Coronary artery (tissue), 2 donors: ENCODE results near the gene VSIG1.

Source experiments
- DNase-seq: peaks from one replicate; pipeline ENCODE4 v3.0.0-alpha.2; 2017; ENCODE audit warnings: low spot score
- H3K27ac ChIP-seq, 2 donors: fragments of 200-600 bp; sonication (generic); one replicate each; pipeline ENCODE4 v1.5.1; 2016 to 2019
- H3K4me3 ChIP-seq: fragments of 200-600 bp; sonication (generic); 2 replicates; pipeline ENCODE4 v1.5.1; 2016; ENCODE audit warnings: mild to moderate bottlenecking, moderate library complexity
- TF ChIP-seq, protein P1 (sequence below): fragments of 200-600 bp; sonication (generic); IDR thresholded peaks from one replicate; pipeline ENCODE4 v1.5.1; 2019; ENCODE audit warnings: antibody characterized with exemption

Gene VSIG1

DNA sequence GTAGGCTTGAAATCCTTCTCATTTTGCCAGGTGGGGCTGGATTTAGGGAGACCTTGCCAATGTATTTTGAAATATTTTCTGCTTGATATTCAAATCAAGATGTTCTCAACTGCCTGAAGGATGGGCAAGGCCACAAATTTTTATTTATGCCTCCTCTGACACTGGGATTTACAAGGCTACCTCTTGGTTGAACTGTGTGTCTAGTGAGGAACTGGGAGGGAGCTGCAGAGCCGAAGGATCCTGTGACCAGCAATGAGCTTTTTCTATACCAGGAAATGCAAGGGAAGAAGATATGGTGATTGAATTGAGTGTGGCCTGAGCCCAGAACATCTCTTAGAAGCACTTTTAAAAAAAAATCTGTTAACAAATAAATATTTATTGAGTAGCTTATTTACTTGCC, 14.9 kb downstream of the VSIG1 start:
- no peak overlapping the region for H3K27ac ChIP-seq
- TF ChIP-seq, protein P1, sequence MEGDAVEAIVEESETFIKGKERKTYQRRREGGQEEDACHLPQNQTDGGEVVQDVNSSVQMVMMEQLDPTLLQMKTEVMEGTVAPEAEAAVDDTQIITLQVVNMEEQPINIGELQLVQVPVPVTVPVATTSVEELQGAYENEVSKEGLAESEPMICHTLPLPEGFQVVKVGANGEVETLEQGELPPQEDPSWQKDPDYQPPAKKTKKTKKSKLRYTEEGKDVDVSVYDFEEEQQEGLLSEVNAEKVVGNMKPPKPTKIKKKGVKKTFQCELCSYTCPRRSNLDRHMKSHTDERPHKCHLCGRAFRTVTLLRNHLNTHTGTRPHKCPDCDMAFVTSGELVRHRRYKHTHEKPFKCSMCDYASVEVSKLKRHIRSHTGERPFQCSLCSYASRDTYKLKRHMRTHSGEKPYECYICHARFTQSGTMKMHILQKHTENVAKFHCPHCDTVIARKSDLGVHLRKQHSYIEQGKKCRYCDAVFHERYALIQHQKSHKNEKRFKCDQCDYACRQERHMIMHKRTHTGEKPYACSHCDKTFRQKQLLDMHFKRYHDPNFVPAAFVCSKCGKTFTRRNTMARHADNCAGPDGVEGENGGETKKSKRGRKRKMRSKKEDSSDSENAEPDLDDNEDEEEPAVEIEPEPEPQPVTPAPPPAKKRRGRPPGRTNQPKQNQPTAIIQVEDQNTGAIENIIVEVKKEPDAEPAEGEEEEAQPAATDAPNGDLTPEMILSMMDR, result no peak
- DNase-seq, result no peak
- H3K4me3 ChIP-seq, result no peak overlapping the region

DNA sequence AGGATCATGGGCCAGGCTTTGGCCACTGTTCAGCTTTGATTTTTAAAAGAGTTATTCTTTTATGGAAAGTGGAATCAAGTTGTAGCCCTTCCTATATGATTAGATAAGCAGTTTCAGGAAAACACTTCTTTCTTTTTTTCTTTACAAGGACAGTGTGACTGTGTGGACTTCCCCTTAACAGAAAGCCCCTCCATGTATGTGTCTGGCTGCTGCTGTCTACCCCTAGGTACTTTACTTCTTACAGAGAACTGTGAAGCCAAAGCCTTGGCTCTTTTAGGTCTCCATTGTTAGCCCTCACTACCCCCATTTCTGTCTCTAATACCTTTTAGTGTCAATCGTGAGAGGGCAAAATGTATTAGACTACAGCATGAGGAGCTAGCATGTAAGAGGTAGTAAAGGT, 19.1 kb downstream of the VSIG1 start:
- Histone ChIP-seq H3K27ac (no peak overlapping the region), H3K4me3 (no peak overlapping the region)
- TF ChIP-seq, protein P1, result no peak
- no peak for DNase-seq

DNA sequence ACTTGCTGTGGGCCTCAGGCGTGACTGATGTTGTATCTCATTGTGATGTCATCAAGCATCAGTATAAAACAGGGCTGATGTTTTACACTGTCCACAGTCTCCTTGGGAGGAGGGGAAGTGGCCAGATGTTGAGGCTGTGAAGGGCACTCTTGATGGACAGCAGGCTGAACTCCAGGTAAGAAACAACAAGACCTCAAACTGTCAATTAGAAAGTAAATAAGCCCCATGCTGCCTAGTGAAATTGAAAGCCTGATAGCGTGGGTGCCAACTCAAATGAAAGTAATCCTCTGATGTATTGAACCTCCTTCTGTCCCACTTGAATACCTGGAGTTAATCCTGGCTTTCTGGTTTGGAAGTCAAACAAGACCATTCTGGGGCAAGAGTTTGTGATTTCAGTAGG, 19.7 kb downstream of the VSIG1 start:
- no peak overlapping the region for H3K4me3 ChIP-seq
- no peak for DNase-seq
- H3K27ac ChIP-seq, result no peak overlapping the region
- TF ChIP-seq, protein P1, result no peak

DNA sequence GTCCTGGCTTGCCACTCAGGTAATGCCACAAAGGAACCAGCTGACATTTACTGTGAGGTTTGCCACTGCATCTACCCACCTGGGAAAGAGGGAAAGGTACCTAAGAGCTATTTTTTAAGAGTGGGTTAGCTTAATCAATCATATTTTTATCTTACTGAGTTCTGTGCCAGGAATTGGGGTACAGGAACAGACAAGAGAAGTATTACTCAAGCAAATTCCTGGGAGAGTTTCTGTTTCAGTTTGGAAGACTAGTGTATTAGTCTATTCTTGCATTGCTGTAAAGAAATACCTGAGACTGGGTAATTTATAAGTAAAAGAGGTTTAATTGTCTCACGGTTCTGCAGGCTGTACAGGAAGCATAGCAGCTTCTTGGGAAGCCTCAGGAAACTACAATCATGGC, 23.3 kb downstream of the VSIG1 start:
- TF ChIP-seq, protein P1, result no peak
- H3K4me3 ChIP-seq, result no peak overlapping the region
- no peak overlapping the region for H3K27ac ChIP-seq
- DNase-seq, result no peak

DNA sequence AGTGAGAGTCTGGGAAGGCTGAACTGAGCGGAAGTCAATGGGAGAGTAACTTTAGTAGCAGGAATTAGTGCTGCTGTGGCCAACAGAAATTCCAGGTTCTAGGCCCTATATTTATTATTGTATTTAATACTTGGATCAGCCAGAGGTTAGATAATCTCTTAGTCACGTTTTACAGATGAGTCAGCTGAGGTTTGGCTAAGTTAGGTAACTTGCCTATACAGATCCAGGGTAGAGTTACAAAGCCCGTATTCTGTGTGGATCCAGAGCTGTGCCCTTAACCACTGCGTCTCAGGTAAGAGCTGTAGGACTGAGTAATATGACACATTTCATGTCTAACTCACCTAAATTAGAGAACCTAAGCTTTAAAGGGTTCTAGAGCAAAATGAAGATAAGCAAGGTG, 26.0 kb downstream of the VSIG1 start:
- DNase-seq, result no peak
- no peak overlapping the region for H3K27ac ChIP-seq
- no peak overlapping the region for H3K4me3 ChIP-seq
- TF ChIP-seq, protein P1, result no peak

DNA sequence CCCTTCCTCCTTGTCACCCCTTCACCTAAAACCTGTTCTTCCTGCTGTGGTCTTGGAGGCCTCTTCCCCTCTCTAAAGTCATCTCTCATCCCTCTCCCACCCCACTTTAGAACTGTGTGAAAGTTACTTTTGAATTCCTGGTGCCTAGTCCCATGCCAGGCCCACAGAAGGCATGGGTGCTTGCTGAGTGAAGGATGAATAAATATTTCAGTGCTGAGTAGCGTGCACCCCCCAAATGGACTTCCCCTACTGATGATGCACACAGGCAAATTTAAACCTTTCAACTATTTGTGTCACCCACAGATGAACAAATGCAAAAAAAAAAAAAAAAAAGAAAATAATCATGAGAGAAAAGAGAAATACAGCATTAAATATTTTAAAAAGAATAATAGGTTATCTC, 26.7 kb downstream of the VSIG1 start:
- H3K27ac ChIP-seq, result no peak overlapping the region
- DNase-seq, result no peak
- H3K4me3 ChIP-seq, result no peak overlapping the region
- TF ChIP-seq, protein P1, result no peak

DNA sequence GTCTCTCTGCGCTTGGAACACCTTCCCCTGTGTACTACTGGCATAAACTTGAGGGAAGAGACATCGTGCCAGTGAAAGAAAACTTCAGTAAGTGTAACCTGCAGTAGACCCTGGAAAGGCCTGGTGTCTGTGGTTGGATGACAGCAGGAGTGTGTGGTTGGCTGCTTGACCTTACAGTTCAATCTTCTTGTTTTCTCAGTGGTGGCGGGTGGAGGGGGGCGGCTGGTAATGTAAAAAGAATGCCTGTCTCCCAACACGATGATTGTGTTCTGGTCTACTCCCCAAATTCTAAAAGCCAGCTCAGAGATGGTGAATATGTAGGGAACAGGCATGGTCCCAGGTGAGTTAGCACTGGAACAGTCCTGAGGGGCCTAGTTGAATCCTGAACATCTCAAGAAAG, 27.9 kb downstream of the VSIG1 start:
- Histone ChIP-seq H3K27ac (no peak overlapping the region), H3K4me3 (no peak overlapping the region)
- TF ChIP-seq, protein P1, result no peak
- DNase-seq, result no peak
